Neural crest cell (in vitro differentiated cells): Measurements from ENCODE around the gene CAPN8. TPM values are rescaled to one million over a fixed set of nuclear protein-coding genes. Genes with fewer than 3 reads are reported as not detected.

Experiments
- DNase-seq: peaks from one replicate; pipeline ENCODE4 v3.0.0; 2021; ENCODE audit warnings: low read depth, mixed read lengths, low spot score
- H3K27ac Mint-ChIP-seq: one replicate; pipeline ENCODE4 v1.8.0; 2021; ENCODE audit warnings: mild to moderate bottlenecking, mixed read lengths; ENCODE audit not compliant: unreplicated experiment
- H3K27me3 Mint-ChIP-seq: 2 replicates; pipeline ENCODE4 v1.8.0; 2021; ENCODE audit warnings: low read depth, mild to moderate bottlenecking, mixed read lengths
- H3K36me3 Mint-ChIP-seq: 2 replicates; pipeline ENCODE4 v1.8.0; 2021; ENCODE audit warnings: low read depth, mild to moderate bottlenecking, mixed read lengths
- H3K4me1 Mint-ChIP-seq: 2 replicates; pipeline ENCODE4 v1.8.0; 2021; ENCODE audit warnings: mixed read lengths
- H3K4me3 Mint-ChIP-seq: one replicate; pipeline ENCODE4 v1.8.0; 2021; ENCODE audit warnings: mild to moderate bottlenecking, mixed read lengths
- H3K9me3 Mint-ChIP-seq: 2 replicates; pipeline ENCODE4 v1.8.0; 2021; ENCODE audit warnings: mixed read lengths
- total RNA-seq: library from RNA; stranded (reverse); gene quantifications from 2 replicates; pipeline ENCODE4 v1.2.1, GENCODE V29; 2021
- TF ChIP-seq, protein P1 (sequence below): fragments of 200-600 bp; sonication (generic); conservative IDR thresholded peaks from 2 replicates; pipeline ENCODE4 v1.5.0; 2021; ENCODE audit warnings: antibody characterized with exemption, mild to moderate bottlenecking

The CAPN8 gene
- total RNA-seq, 1 donor from 2014 or later, result not detected

DNA sequence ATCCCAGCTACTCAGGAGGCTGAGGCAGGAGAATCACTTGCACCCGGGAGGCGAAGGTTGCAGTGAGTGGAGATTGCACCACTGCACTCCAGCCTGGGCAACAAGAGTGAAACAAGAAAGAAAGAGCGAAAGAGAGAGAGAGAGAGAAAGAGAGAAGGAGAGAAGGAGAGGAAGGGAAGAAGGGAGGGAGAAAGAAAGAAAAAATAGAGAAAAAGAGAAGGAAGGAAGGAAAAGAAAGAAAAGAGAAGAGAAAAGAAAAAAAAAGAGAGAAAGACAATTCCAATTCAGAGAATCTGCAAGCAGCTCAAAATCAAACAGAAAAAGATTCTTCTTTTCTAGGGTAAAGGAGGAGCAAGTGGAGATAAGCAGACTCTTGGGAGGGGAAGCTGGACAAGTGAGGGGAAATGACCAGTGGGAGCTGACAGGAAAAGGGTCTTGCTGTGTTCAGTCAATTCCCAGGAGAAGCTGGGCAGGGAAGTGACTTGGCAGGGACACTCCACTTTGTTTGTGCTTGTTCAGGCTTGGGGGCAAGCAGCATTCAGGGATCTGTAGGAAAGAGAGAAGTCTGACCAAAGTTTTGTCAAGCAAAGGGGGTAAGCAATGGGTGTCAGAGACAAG, 43.3 kb upstream of the CAPN8 start:
- DNase-seq, result no peak
- TF ChIP-seq, protein P1, sequence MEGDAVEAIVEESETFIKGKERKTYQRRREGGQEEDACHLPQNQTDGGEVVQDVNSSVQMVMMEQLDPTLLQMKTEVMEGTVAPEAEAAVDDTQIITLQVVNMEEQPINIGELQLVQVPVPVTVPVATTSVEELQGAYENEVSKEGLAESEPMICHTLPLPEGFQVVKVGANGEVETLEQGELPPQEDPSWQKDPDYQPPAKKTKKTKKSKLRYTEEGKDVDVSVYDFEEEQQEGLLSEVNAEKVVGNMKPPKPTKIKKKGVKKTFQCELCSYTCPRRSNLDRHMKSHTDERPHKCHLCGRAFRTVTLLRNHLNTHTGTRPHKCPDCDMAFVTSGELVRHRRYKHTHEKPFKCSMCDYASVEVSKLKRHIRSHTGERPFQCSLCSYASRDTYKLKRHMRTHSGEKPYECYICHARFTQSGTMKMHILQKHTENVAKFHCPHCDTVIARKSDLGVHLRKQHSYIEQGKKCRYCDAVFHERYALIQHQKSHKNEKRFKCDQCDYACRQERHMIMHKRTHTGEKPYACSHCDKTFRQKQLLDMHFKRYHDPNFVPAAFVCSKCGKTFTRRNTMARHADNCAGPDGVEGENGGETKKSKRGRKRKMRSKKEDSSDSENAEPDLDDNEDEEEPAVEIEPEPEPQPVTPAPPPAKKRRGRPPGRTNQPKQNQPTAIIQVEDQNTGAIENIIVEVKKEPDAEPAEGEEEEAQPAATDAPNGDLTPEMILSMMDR, result no peak
- no peaks in the 10 kb centered on the region for H3K9me3 Mint-ChIP-seq
- H3K36me3 Mint-ChIP-seq, result no peaks in the 10 kb centered on the region
- no peak overlapping the region for H3K27ac Mint-ChIP-seq
- peak overlapping the region; percentile 8 for H3K4me3 Mint-ChIP-seq
- no peaks in the 10 kb centered on the region for H3K27me3 Mint-ChIP-seq
- peaks cover 8% of the 10 kb centered on the region for H3K4me1 Mint-ChIP-seq

DNA sequence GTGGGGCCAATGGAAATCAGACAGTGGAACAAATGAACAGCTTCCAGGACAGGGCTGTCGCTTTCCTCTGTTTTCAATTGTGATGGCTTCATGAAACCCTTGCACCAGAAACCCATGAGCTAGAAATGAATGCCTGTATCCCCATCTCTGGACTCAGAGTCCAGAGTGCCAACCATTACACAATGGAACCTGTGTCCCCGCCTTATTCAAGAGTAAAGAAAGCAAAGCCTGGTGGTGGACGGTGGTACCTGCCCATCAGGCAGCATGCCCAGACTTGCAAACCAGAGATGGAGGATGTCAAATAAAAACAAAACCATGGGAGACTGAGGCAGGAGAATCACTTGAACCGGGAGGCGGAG, 42.5 kb upstream of the CAPN8 start:
- Mint-ChIP-seq H3K36me3 (no peaks in the 10 kb centered on the region), H3K9me3 (no peaks in the 10 kb centered on the region), H3K27me3 (no peaks in the 10 kb centered on the region), H3K4me3 (peak overlapping the region; percentile 56), H3K4me1 (peaks cover 4% of the 10 kb centered on the region), H3K27ac (no peak overlapping the region)
- no peak for DNase-seq
- TF ChIP-seq, protein P1, result peak; percentile 30

DNA sequence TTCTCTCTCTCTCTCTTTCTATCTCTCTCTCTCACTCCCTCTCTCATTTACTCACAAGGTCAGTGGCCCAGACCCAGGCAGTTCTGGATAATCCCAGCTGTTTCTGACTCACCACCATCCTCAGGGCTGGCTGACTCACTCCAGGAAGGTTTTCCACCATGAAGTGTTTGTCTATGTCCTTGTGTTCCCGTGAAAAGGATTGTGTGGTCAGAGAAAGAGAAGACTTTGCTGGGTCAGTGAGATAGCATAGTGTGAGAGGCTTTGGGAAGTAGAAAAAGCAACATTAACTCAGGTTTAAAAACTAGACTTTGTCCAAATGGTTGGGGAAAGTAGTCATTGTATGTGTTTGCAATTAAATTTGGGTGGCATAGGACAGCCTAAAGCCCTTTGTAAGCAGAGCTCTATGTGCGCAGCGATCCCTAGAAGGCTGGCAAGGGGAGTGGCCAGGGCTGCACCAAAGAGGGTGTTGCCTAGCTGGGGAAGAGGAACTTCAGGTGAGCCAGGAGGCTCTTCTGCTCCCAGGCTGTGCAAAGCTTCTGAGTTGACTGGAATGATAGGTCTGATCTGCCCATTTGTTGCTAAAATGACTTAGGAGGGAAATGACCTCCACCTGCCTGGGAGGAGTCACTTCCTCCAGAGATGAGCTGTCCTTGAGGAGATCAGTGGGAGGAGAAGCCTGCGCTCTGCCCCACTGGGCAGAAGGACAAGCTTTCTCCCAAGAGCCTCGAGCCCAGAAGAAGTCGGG, 41.9 kb upstream of the CAPN8 start:
- DNase-seq, result no peak
- Mint-ChIP-seq H3K27me3 (no peaks in the 10 kb centered on the region), H3K27ac (no peak overlapping the region), H3K4me1 (peaks cover 4% of the 10 kb centered on the region), H3K4me3 (no peak overlapping the region), H3K36me3 (no peaks in the 10 kb centered on the region), H3K9me3 (no peaks in the 10 kb centered on the region)
- TF ChIP-seq, protein P1, result no peak

- TF ChIP-seq, protein P1, result no peak
- no peak for DNase-seq
- no peak overlapping the region for H3K4me3 Mint-ChIP-seq
- H3K9me3 Mint-ChIP-seq, result no peaks in the 10 kb centered on the region
- H3K4me1 Mint-ChIP-seq, result peaks cover 6% of the 10 kb centered on the region
- H3K27me3 Mint-ChIP-seq, result no peaks in the 10 kb centered on the region
- H3K36me3 Mint-ChIP-seq, result no peaks in the 10 kb centered on the region
- no peak overlapping the region for H3K27ac Mint-ChIP-seq
Observed at GRCh38 chr1:223706077-223706973, 40.8 kb upstream of the CAPN8 start.
